ENCODE data around the gene NGEF. TPM values are rescaled to one million over a fixed set of nuclear protein-coding genes. Genes with fewer than 3 reads are reported as not detected.

The NGEF gene
- total RNA-seq, 2 experiments from 2014 or later: not detected

DNA sequence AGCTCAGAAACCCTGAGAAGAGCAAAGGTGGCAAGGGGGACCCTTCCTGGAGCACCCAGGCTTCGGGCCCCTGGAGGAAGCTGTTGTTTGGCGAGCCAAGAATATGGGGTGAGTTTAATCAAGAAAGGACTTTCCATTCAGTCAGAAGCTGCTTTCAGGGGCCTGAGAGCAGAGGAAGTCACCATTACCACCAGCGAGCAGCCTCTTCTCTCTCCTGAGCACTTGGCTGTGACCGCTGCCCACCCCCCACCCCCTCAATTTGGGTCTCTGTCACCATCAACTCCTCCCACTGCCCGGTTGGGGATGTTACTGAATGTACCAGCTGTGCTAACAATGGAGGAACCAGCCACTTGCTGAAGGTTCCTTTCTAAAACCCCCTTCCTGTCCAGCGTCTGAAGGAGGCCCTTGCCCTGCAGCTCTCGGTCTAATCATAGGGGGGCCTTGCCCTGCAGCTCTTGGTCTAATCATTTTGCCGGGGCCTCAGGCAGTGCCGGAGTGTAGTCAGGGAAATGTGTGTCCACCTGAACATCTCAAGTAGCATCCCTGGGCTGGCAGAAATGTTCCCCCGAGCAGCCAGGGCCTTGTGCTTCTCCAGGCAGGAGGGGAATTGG is 48.0 kb upstream of the NGEF start:
- intact Hi-C loops (cut with DNase I, micrococcal nuclease): loop anchor here (1.0 to 10.0 kb wide), 5 partner anchors 14 to 191 kb away; partner anchors contain the start of gene ATG16L1 (in 2 of the 2)
- CTCF ChIA-PET: interaction anchor here (0.7 to 3.6 kb wide), 12 partner anchors 9 to 190 kb away, joined by 3 to 37 read pairs (median 4); partner anchors contain the start of gene ATG16L1

DNA sequence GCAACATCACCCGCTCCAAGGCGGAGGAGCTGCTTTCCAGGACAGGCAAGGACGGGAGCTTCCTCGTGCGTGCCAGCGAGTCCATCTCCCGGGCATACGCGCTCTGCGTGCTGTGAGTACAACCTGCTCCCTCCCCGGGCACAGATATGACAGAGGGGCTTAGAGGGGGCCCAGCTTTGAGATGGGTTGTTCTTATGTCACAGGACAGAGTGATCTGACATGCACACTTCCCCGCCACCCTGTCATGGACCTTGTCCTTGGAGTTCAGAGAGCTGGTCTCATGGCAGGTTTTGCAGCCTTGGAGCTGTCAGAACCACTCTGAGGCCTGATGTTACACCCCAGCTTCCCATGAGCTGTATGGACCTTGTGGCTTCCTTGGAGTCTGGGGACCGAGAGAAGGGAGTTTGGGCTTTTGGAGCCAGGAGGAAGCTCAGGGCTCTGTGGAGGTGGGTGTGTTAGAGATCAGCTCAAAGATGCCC is 47.5 kb upstream of the NGEF start:
- H3K36me3 Mint-ChIP-seq (ENCODE audit: low read depth): peaks cover 53% of the 10 kb centered on the region
- ATAC-seq (ENCODE audit: poor library complexity): peak; percentile 25
- no peaks in the 10 kb centered on the region for H3K9me3 ChIP-seq (ENCODE audit: control insufficient read depth in 1 of 2, insufficient read depth in 1 of 2, low read length in 2 of 2)

More for the DNA sequence above, 48.0 kb upstream of the NGEF start:
- H3K4me1 ChIP-seq (ENCODE audit: insufficient read depth, low read length): peaks cover 62% of the 10 kb centered on the region
- peaks cover 24% of the 10 kb centered on the region for H3K36me3 ChIP-seq (ENCODE audit: insufficient read depth, low read length)
- ATAC-seq (ENCODE audit: poor library complexity) (no peak), DNase-seq (peak in 4 of 14 experiments; percentile 25 to 45 (median 34))
- H3K4me1 Mint-ChIP-seq (ENCODE audit: low read depth): peaks cover 49% of the 10 kb centered on the region
- POLR2A ChIA-PET: interaction anchor here (0.5 to 6.8 kb wide), 12 partner anchors 9 to 241 kb away, joined by 3 to 190 read pairs (median 6); partner anchors contain the start of gene ATG16L1
- H3K27ac Mint-ChIP-seq: peak overlapping the region; percentile 95
- TF ChIP-seq, protein P1, sequence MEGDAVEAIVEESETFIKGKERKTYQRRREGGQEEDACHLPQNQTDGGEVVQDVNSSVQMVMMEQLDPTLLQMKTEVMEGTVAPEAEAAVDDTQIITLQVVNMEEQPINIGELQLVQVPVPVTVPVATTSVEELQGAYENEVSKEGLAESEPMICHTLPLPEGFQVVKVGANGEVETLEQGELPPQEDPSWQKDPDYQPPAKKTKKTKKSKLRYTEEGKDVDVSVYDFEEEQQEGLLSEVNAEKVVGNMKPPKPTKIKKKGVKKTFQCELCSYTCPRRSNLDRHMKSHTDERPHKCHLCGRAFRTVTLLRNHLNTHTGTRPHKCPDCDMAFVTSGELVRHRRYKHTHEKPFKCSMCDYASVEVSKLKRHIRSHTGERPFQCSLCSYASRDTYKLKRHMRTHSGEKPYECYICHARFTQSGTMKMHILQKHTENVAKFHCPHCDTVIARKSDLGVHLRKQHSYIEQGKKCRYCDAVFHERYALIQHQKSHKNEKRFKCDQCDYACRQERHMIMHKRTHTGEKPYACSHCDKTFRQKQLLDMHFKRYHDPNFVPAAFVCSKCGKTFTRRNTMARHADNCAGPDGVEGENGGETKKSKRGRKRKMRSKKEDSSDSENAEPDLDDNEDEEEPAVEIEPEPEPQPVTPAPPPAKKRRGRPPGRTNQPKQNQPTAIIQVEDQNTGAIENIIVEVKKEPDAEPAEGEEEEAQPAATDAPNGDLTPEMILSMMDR (IDR thresholded peaks at IDR 0.05): no peak
- peak overlapping the region; percentile 90 for H3K4me3 Mint-ChIP-seq
- H3K4me3 ChIP-seq (ENCODE audit: low read length): peak overlapping the region; percentile 97
- H3K9me3 Mint-ChIP-seq: no peaks in the 10 kb centered on the region
- H3K36me3 Mint-ChIP-seq (ENCODE audit: low read depth): peaks cover 57% of the 10 kb centered on the region
- no peaks in the 10 kb centered on the region for H3K27me3 Mint-ChIP-seq
- no peaks in the 10 kb centered on the region for H3K9me3 ChIP-seq (ENCODE audit: control insufficient read depth in 1 of 2, insufficient read depth in 1 of 2, low read length in 2 of 2)
- no peaks in the 10 kb centered on the region for H3K27me3 ChIP-seq (ENCODE audit: control insufficient read depth in 1 of 2, insufficient read depth in 2 of 2, low read length in 2 of 2)
- peak overlapping the region; percentile 81 to 91 for H3K27ac ChIP-seq (ENCODE audit: low read depth in 1 of 2, low read length in 2 of 2)

More for the DNA sequence above, 47.5 kb upstream of the NGEF start:
- peaks cover 47% of the 10 kb centered on the region for H3K4me1 Mint-ChIP-seq (ENCODE audit: low read depth)
- Histone ChIP-seq H3K4me1 (ENCODE audit: insufficient read depth, low read length) (peaks cover 59% of the 10 kb centered on the region), H3K36me3 (ENCODE audit: insufficient read depth, low read length) (peaks cover 21% of the 10 kb centered on the region), H3K27me3 (ENCODE audit: control insufficient read depth in 1 of 2, insufficient read depth in 2 of 2, low read length in 2 of 2) (no peaks in the 10 kb centered on the region), H3K27ac (ENCODE audit: low read depth in 1 of 2, low read length in 2 of 2) (peak overlapping the region; percentile 81 to 91), H3K4me3 (ENCODE audit: low read length) (peak overlapping the region; percentile 97)
- ChIA-PET CTCF (interaction anchor here (0.7 to 3.6 kb wide), 14 partner anchors 9 to 191 kb away, joined by 3 to 37 read pairs (median 4); partner anchors contain the start of gene ATG16L1), POLR2A (interaction anchor here (0.5 to 6.8 kb wide), 15 partner anchors 9 to 510 kb away, joined by 3 to 190 read pairs (median 5); partner anchors contain the start of gene ATG16L1)
- intact Hi-C loops (cut with DNase I, micrococcal nuclease): loop anchor here (1.0 to 10.0 kb wide), 4 partner anchors 14 to 192 kb away; partner anchors contain the start of gene ATG16L1 (in 1 of the 2)
- DNase-seq: no peak
- H3K4me3 Mint-ChIP-seq: peak overlapping the region; percentile 90
- H3K27ac Mint-ChIP-seq: peak overlapping the region; percentile 95
- no peaks in the 10 kb centered on the region for H3K27me3 Mint-ChIP-seq
- H3K9me3 Mint-ChIP-seq: no peaks in the 10 kb centered on the region
- TF ChIP-seq, protein P1 (IDR thresholded peaks at IDR 0.05): no peak

Data from CD4-positive, alpha-beta T cell (primary cell).